ENCODE data around the gene TMIGD2. TPM values are rescaled to one million over a fixed set of nuclear protein-coding genes. Genes with fewer than 3 reads are reported as not detected.

The TMIGD2 gene
- total RNA-seq, 1 experiment from 2014 or later = not detected

GRCh38 chr19:4343370-4344307 is 41.5 kb upstream of the TMIGD2 start, which contains the start of gene MPND:
TSS of gene MPND (plus strand) at chr19:4343562. CDS start at chr19:4343594, 32 bp downstream.
- Mint-ChIP-seq H3K4me3 (ENCODE audit: unreplicated experiment) (peak within 1 kb of the TSS; percentile 91), H3K4me1 (ENCODE audit: low read depth, unreplicated experiment) (peaks cover 6% of the 10 kb centered on the region), H3K9me3 (ENCODE audit: unreplicated experiment) (no peaks in the 10 kb centered on the region), H3K27ac (ENCODE audit: unreplicated experiment) (peak within 1 kb of the TSS; percentile 77), H3K36me3 (ENCODE audit: insufficient read depth, unreplicated experiment) (peaks cover 38% of the 10 kb centered on the region), H3K27me3 (ENCODE audit: insufficient read depth, unreplicated experiment) (no peaks in the 10 kb centered on the region)
- Histone ChIP-seq H3K9me3 (no peaks in the 10 kb centered on the region), H3K36me3 (ENCODE audit: control insufficient read depth, insufficient read depth, low read length) (no peaks in the 10 kb centered on the region), H3K4me1 (peaks cover 16% of the 10 kb centered on the region), H3K4me3 (ENCODE audit: low read depth, low read length) (peak within 1 kb of the TSS; percentile 55), H3K27me3 (replicated peaks; ENCODE audit: control insufficient read depth, insufficient read depth, low read length) (no peaks in the 10 kb centered on the region)
- POLR2A ChIA-PET = interaction anchor here (0.6 to 2.1 kb wide), 12 partner anchors 9 to 1093 kb away, joined by 3 to 20 read pairs (median 8); partner anchors contain the start of genes CHAF1A, EEF2 and HDGFL2
- BruUV-seq (replicated peaks) = no TSS peak
- CTCF ChIA-PET = interaction anchor here (0.6 to 2.6 kb wide), 14 partner anchors 9 to 180 kb away, joined by 3 to 45 read pairs (median 4); partner anchors contain the start of gene YJU2
- peak; percentile 84 to 94 for DNase-seq
- TF ChIP-seq CTCF (IDR thresholded peaks at IDR 0.05; ENCODE audit: insufficient read depth in 1 of 2, low read depth in 1 of 2, low read length in 1 of 2, severe bottlenecking in 1 of 2, unreplicated experiment in 1 of 2) = no peak
- intact Hi-C loops (cut with micrococcal nuclease; ENCODE audit: unreplicated experiment) = loop anchor here (5.0 kb wide), 1 partner anchor 61 kb away; no protein-coding TSS in a partner anchor

GRCh38 chr19:4342615-4343369 is 40.6 kb upstream of the TMIGD2 start:
- CTCF ChIA-PET = interaction anchor here (0.5 to 2.6 kb wide), 19 partner anchors 10 to 180 kb away, joined by 3 to 45 read pairs (median 4); partner anchors contain the start of genes CHAF1A and YJU2
- Histone ChIP-seq H3K27me3 (replicated peaks; ENCODE audit: control insufficient read depth, insufficient read depth, low read length) (no peaks in the 10 kb centered on the region), H3K4me3 (ENCODE audit: low read depth, low read length) (peak overlapping the region; percentile 55), H3K36me3 (ENCODE audit: control insufficient read depth, insufficient read depth, low read length) (no peaks in the 10 kb centered on the region), H3K4me1 (peaks cover 16% of the 10 kb centered on the region), H3K9me3 (no peaks in the 10 kb centered on the region)
- H3K9me3 Mint-ChIP-seq (ENCODE audit: unreplicated experiment) = no peaks in the 10 kb centered on the region
- BruUV-seq (replicated peaks) = no TSS peak
- H3K4me3 Mint-ChIP-seq (ENCODE audit: unreplicated experiment) = peak overlapping the region; percentile 91
- DNase-seq = peak; percentile 96 to 99
- TF ChIP-seq CTCF (IDR thresholded peaks at IDR 0.05; ENCODE audit: insufficient read depth in 1 of 2, low read depth in 1 of 2, low read length in 1 of 2, severe bottlenecking in 1 of 2, unreplicated experiment in 1 of 2) = peak; percentile 16 to 53
- no peaks in the 10 kb centered on the region for H3K27me3 Mint-ChIP-seq (ENCODE audit: insufficient read depth, unreplicated experiment)
- peaks cover 33% of the 10 kb centered on the region for H3K36me3 Mint-ChIP-seq (ENCODE audit: insufficient read depth, unreplicated experiment)
- POLR2A ChIA-PET = interaction anchor here (0.6 to 2.1 kb wide), 20 partner anchors 10 to 1094 kb away, joined by 3 to 20 read pairs (median 6); partner anchors contain the start of genes CHAF1A, EEF2, HDGFL2 and YJU2
- H3K4me1 Mint-ChIP-seq (ENCODE audit: low read depth, unreplicated experiment) = peaks cover 6% of the 10 kb centered on the region
- H3K27ac Mint-ChIP-seq (ENCODE audit: unreplicated experiment) = peak overlapping the region; percentile 77
- intact Hi-C loops (cut with micrococcal nuclease; ENCODE audit: unreplicated experiment) = loop anchor here (1.0 to 5.0 kb wide), 2 partner anchors 60 to 95 kb away; partner anchors contain the start of gene YJU2

Data from Caco-2 (cell line).